Fibroblast of lung (primary cell): ENCODE measurements around the gene ORC4.

ENCODE experiments used
- EZH2 ChIP-seq: IDR thresholded peaks from 2 replicates; pipeline ENCODE4 v1.5.1; 2012; ENCODE audit warnings: low read length, control low read depth, mild to moderate bottlenecking; ENCODE audit errors: missing control alignments
- TF ChIP-seq, protein P1 (sequence below), 2 donors: IDR thresholded peaks in 1 of 2; conservative IDR thresholded peaks in 1 of 2; 1 replicate in 1 of 2; 2 replicates in 1 of 2; pipeline ENCODE4 v1.5.1; 2011 to 2012; ENCODE audit warnings: low read length in 2 of 2, control low read depth in 1 of 2, inconsistent platforms in 1 of 2, low read depth in 1 of 2, mild to moderate bottlenecking in 1 of 2

DNA sequence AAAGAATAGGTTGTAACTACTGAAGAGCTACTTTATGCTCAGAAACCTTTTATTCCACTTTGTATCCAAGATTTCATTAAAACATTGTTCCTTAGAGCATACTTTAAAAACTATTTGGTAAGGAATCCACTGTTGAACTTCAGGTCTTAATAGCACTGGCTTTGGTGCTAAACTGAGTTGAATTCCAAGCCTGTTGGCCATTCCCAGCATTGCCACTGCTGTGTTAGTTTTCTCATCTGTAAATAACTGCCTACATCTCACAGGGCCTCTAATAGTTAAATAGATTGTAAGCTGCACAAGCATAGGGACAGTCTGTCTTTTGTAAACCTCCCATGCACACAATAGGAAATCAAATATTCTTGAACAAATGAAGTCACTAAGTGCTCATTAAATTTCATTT is 86.6 kb downstream of the ORC4 start:
- TF ChIP-seq, protein P1, sequence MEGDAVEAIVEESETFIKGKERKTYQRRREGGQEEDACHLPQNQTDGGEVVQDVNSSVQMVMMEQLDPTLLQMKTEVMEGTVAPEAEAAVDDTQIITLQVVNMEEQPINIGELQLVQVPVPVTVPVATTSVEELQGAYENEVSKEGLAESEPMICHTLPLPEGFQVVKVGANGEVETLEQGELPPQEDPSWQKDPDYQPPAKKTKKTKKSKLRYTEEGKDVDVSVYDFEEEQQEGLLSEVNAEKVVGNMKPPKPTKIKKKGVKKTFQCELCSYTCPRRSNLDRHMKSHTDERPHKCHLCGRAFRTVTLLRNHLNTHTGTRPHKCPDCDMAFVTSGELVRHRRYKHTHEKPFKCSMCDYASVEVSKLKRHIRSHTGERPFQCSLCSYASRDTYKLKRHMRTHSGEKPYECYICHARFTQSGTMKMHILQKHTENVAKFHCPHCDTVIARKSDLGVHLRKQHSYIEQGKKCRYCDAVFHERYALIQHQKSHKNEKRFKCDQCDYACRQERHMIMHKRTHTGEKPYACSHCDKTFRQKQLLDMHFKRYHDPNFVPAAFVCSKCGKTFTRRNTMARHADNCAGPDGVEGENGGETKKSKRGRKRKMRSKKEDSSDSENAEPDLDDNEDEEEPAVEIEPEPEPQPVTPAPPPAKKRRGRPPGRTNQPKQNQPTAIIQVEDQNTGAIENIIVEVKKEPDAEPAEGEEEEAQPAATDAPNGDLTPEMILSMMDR (conservative IDR thresholded peaks at IDR 0.05 in 1 of 2, IDR thresholded peaks at IDR 0.05 in 1 of 2; ENCODE audit: low read depth in 1 of 2, low read length in 2 of 2), result no peak
- TF ChIP-seq EZH2, result no peak
